ENCODE measurements around the gene DNPH1.

DNPH1 gene

DNA sequence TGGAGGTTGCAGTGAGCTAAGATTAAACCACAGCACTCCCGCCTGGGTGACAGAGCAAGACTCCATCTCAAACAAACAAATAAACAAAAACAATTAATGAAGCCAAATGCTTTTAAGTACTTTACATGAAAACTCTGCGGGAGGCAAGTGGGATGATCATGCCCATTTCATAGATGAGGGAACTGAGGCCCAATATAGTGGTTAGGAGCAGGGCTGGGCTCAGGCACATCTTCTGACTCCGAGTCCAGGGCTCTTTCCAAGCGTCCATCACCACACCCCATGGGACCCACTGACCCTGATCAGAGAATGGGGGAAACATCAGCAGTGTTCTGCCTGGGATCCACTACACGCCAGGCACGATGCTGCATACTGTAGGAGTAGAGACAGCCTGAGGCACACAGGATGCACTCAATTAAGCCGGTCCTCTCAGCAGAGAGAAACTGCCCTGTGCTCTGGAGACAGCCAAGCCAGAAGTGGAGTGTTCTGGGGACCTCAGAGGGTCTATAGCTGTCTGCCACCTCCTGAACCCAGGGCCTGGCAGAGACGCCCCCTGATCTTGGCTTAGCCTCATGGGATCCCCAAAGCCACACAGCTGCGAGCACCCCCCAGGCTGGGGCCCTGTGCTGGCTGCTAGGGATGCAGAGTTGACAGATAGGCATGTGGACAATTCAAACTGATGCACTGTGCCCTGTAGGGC is 27.5 kb upstream of the DNPH1 start:
- no peak overlapping the region for H3K4me3 ChIP-seq (ENCODE audit: insufficient read length, low read depth)
- H3K9ac ChIP-seq (ENCODE audit: insufficient read length, low read depth), result no peak overlapping the region
- no peaks in the 10 kb centered on the region for H3K27me3 ChIP-seq (ENCODE audit: insufficient read depth, insufficient read length)
- H3K36me3 ChIP-seq (ENCODE audit: insufficient read depth, insufficient read length, low read length), result no peaks in the 10 kb centered on the region
- TF ChIP-seq SUZ12 (IDR thresholded peaks at IDR 0.05; ENCODE audit: extremely low read depth, insufficient read depth, insufficient read length), result no peak
- no peak for TF ChIP-seq YY1 (IDR thresholded peaks at IDR 0.05; ENCODE audit: insufficient read depth, insufficient read length)
- TF ChIP-seq ZNF274 (IDR thresholded peaks at IDR 0.05; ENCODE audit: low read depth, low read length), result no peak
- no peak for DNase-seq (ENCODE audit: low read depth, low spot score)
- no peaks in the 10 kb centered on the region for H3K9me3 ChIP-seq (ENCODE audit: insufficient read depth, low read length)
- H3K4me1 ChIP-seq (ENCODE audit: insufficient read depth, insufficient read length), result peaks cover 1% of the 10 kb centered on the region

DNA sequence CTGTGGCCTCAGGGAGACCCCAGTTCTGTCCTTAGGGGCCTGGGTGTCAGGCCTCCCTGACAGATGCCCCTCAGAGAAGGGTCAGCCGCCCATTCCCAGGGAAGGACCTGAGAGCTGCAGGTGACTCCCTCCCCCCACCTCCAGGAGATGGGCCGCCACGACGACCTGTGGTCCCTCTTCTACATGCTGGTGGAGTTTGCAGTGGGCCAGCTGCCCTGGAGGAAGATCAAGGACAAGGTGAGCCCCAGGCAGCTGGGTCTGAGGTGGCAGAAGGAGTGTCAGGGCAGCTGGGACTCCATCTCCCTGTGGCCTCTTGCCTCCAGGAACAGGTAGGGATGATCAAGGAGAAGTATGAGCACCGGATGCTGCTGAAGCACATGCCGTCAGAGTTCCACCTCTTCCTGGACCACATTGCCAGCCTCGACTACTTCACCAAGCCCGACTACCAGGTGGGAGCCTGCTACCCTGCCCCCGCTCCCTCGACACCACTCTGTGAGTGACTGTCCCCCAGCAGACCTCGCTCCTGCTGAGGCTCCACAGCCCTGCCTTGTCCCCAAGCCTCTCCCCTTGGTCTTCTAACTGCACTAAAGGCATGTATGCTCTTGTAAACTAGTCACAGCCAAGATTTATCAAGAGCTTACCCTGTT is 26.2 kb upstream of the DNPH1 start:
- no peaks in the 10 kb centered on the region for H3K27me3 ChIP-seq (ENCODE audit: insufficient read depth, insufficient read length)
- no peaks in the 10 kb centered on the region for H3K36me3 ChIP-seq (ENCODE audit: insufficient read depth, insufficient read length, low read length)
- H3K9ac ChIP-seq (ENCODE audit: insufficient read length, low read depth), result no peak overlapping the region
- TF ChIP-seq ZNF274 (IDR thresholded peaks at IDR 0.05; ENCODE audit: low read depth, low read length), result no peak
- TF ChIP-seq YY1 (IDR thresholded peaks at IDR 0.05; ENCODE audit: insufficient read depth, insufficient read length), result no peak
- TF ChIP-seq SUZ12 (IDR thresholded peaks at IDR 0.05; ENCODE audit: extremely low read depth, insufficient read depth, insufficient read length), result no peak
- H3K4me1 ChIP-seq (ENCODE audit: insufficient read depth, insufficient read length), result peaks cover 8% of the 10 kb centered on the region
- H3K9me3 ChIP-seq (ENCODE audit: insufficient read depth, low read length), result no peaks in the 10 kb centered on the region
- DNase-seq (ENCODE audit: low read depth, low spot score), result no peak
- H3K4me3 ChIP-seq (ENCODE audit: insufficient read length, low read depth), result no peak overlapping the region

DNA sequence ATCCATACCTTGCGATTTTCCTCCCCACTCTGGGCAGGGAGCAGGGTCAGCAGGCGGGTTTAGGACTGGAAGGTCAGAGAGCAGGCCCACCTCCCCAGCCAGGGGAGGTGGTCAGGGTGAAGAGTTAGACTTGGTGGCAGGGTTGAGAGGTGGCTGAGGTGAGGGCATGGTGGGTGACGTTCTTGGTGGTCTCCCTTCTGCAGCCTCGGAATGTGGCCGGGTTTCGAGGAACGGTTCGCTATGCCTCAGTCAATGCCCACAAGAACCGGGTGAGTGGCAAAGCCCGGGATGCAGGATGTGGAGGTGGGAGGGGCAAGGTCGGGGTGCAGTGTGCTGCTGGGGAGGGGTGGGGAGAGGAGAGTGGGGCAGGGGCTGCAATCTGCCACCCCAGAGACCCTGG is 25.6 kb upstream of the DNPH1 start:
- H3K9ac ChIP-seq (ENCODE audit: insufficient read length, low read depth), result no peak overlapping the region
- H3K4me3 ChIP-seq (ENCODE audit: insufficient read length, low read depth), result no peak overlapping the region
- TF ChIP-seq ZNF274 (IDR thresholded peaks at IDR 0.05; ENCODE audit: low read depth, low read length) (no peak), YY1 (IDR thresholded peaks at IDR 0.05; ENCODE audit: insufficient read depth, insufficient read length) (no peak), SUZ12 (IDR thresholded peaks at IDR 0.05; ENCODE audit: extremely low read depth, insufficient read depth, insufficient read length) (no peak)
- no peaks in the 10 kb centered on the region for H3K27me3 ChIP-seq (ENCODE audit: insufficient read depth, insufficient read length)
- H3K36me3 ChIP-seq (ENCODE audit: insufficient read depth, insufficient read length, low read length), result no peaks in the 10 kb centered on the region
- H3K4me1 ChIP-seq (ENCODE audit: insufficient read depth, insufficient read length), result peaks cover 10% of the 10 kb centered on the region
- DNase-seq (ENCODE audit: low read depth, low spot score), result no peak
- no peaks in the 10 kb centered on the region for H3K9me3 ChIP-seq (ENCODE audit: insufficient read depth, low read length)

DNA sequence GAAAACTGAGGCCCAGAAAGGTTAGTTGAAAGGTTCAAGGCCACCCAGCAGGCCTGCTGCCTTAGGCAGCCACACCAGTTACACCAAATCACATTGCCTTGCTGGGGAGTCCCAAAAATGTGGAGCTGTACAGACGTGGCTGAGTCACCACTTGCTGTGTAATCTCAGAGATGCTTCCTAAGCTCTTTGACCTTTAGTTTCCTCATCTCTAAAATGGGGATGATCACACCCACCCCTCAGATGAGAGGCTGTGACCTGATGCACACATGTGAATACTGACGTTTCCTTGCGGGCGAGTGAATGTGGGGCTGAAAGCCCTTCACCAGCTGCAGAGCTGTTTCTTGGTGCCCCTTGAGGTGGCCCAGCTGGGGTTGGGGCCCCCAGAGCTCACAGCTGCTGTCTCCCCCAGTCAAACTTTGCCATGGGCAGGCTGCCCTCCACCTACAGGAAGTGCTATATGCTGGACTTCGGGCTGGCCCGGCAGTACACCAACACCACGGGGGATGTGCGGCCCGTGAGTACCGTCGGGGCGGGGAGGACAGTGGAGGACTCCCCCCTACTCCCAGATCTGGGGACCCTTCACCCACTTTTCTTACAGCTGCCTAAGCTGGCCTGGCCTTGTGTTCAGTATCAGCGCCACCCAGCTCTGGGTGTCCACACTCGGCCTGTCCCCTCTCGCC is 25.0 kb upstream of the DNPH1 start:
- no peak overlapping the region for H3K9ac ChIP-seq (ENCODE audit: insufficient read length, low read depth)
- H3K9me3 ChIP-seq (ENCODE audit: insufficient read depth, low read length), result no peaks in the 10 kb centered on the region
- TF ChIP-seq ZNF274 (IDR thresholded peaks at IDR 0.05; ENCODE audit: low read depth, low read length) (no peak), YY1 (IDR thresholded peaks at IDR 0.05; ENCODE audit: insufficient read depth, insufficient read length) (no peak), SUZ12 (IDR thresholded peaks at IDR 0.05; ENCODE audit: extremely low read depth, insufficient read depth, insufficient read length) (no peak)
- H3K4me1 ChIP-seq (ENCODE audit: insufficient read depth, insufficient read length), result peaks cover 10% of the 10 kb centered on the region
- DNase-seq (ENCODE audit: low read depth, low spot score), result no peak
- H3K4me3 ChIP-seq (ENCODE audit: insufficient read length, low read depth), result no peak overlapping the region
- H3K36me3 ChIP-seq (ENCODE audit: insufficient read depth, insufficient read length, low read length), result no peaks in the 10 kb centered on the region
- no peaks in the 10 kb centered on the region for H3K27me3 ChIP-seq (ENCODE audit: insufficient read depth, insufficient read length)

DNA sequence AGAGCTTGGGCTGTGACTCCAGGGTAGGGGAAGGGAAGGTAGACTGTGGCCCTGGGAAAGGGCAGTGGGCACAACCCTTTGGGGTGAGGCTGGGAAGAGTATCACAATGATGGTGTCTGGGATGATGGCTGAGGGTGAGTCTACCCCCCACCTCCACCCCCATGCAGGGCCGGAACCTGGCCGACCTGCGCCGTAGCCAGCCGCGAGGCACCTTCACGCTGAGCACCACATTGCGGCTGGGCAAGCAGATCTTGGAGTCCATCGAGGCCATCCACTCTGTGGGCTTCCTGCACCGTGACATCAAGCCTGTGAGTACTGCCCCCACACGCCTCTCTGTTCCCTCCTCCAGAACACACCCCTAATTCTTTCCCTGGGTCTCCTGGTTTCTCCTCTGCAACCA is 24.1 kb upstream of the DNPH1 start:
- Histone ChIP-seq H3K27me3 (ENCODE audit: insufficient read depth, insufficient read length) (peaks cover 8% of the 10 kb centered on the region), H3K36me3 (ENCODE audit: insufficient read depth, insufficient read length, low read length) (no peaks in the 10 kb centered on the region), H3K4me3 (ENCODE audit: insufficient read length, low read depth) (no peak overlapping the region), H3K4me1 (ENCODE audit: insufficient read depth, insufficient read length) (peaks cover 10% of the 10 kb centered on the region), H3K9me3 (ENCODE audit: insufficient read depth, low read length) (no peaks in the 10 kb centered on the region), H3K9ac (ENCODE audit: insufficient read length, low read depth) (no peak overlapping the region)
- TF ChIP-seq ZNF274 (IDR thresholded peaks at IDR 0.05; ENCODE audit: low read depth, low read length) (no peak), SUZ12 (IDR thresholded peaks at IDR 0.05; ENCODE audit: extremely low read depth, insufficient read depth, insufficient read length) (no peak), YY1 (IDR thresholded peaks at IDR 0.05; ENCODE audit: insufficient read depth, insufficient read length) (no peak)
- no peak for DNase-seq (ENCODE audit: low read depth, low spot score)

DNA sequence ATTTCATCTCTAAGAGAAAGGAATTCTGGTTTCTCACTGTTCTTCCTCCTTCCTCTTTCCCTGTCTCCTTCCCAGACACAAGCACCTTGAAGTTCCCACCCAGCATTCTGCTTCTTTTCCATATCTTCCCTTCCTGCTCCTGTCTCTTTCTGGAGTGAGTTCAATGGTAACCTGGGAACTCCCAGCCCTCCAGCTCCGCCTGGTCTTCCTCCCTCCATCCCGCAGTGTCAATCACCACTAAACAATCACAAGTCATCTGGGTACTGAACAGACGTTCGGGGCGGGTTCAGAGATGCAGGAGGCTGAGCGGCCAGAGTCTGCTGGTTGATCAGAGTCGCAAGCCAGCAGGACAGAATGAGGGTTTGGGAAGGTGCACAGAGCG is 21.7 kb upstream of the DNPH1 start:
- H3K9me3 ChIP-seq (ENCODE audit: insufficient read depth, low read length), result no peaks in the 10 kb centered on the region
- no peak overlapping the region for H3K9ac ChIP-seq (ENCODE audit: insufficient read length, low read depth)
- H3K36me3 ChIP-seq (ENCODE audit: insufficient read depth, insufficient read length, low read length), result no peaks in the 10 kb centered on the region
- peaks cover 15% of the 10 kb centered on the region for H3K4me1 ChIP-seq (ENCODE audit: insufficient read depth, insufficient read length)
- DNase-seq (ENCODE audit: low read depth, low spot score), result no peak
- H3K27me3 ChIP-seq (ENCODE audit: insufficient read depth, insufficient read length), result peaks cover 29% of the 10 kb centered on the region
- H3K4me3 ChIP-seq (ENCODE audit: insufficient read length, low read depth), result no peak overlapping the region
- no peak for TF ChIP-seq YY1 (IDR thresholded peaks at IDR 0.05; ENCODE audit: insufficient read depth, insufficient read length)

DNA sequence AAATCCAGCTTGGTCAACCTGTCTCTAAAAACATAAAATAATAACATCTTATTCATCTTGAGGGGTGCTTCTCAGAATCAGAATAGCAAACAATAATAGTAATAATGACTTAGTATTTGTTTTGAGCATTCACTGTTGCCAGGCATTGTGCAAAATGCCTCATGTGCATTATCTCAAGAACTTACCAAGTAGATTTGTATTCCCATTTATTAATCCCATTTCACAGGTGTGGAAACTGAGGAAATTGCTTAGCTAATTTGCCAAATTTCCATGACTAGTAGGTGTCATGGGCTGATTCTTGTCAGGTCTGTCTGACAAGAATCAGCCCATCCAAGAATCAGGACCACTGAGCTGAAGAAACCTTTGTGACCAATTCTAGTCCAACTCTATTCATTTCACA is 19.5 kb upstream of the DNPH1 start:
- Histone ChIP-seq H3K9me3 (ENCODE audit: insufficient read depth, low read length) (no peaks in the 10 kb centered on the region), H3K27me3 (ENCODE audit: insufficient read depth, insufficient read length) (peaks cover 51% of the 10 kb centered on the region), H3K9ac (ENCODE audit: insufficient read length, low read depth) (no peak overlapping the region), H3K36me3 (ENCODE audit: insufficient read depth, insufficient read length, low read length) (no peaks in the 10 kb centered on the region), H3K4me1 (ENCODE audit: insufficient read depth, insufficient read length) (peaks cover 15% of the 10 kb centered on the region), H3K4me3 (ENCODE audit: insufficient read length, low read depth) (no peak overlapping the region)
- DNase-seq (ENCODE audit: low read depth, low spot score), result no peak
- TF ChIP-seq ZNF274 (IDR thresholded peaks at IDR 0.05; ENCODE audit: low read depth, low read length) (no peak), YY1 (IDR thresholded peaks at IDR 0.05; ENCODE audit: insufficient read depth, insufficient read length) (no peak)
